ENCODE measurements around the gene ATMIN.
A peak's percentile ranks its signal among the peaks of the same experiment; 100 is the strongest.

ATMIN gene

GRCh38 chr16:81006211-81006812 is 29.3 kb upstream of the ATMIN start:
- DNase-seq (ENCODE audit: low spot score) = no peak

DNA sequence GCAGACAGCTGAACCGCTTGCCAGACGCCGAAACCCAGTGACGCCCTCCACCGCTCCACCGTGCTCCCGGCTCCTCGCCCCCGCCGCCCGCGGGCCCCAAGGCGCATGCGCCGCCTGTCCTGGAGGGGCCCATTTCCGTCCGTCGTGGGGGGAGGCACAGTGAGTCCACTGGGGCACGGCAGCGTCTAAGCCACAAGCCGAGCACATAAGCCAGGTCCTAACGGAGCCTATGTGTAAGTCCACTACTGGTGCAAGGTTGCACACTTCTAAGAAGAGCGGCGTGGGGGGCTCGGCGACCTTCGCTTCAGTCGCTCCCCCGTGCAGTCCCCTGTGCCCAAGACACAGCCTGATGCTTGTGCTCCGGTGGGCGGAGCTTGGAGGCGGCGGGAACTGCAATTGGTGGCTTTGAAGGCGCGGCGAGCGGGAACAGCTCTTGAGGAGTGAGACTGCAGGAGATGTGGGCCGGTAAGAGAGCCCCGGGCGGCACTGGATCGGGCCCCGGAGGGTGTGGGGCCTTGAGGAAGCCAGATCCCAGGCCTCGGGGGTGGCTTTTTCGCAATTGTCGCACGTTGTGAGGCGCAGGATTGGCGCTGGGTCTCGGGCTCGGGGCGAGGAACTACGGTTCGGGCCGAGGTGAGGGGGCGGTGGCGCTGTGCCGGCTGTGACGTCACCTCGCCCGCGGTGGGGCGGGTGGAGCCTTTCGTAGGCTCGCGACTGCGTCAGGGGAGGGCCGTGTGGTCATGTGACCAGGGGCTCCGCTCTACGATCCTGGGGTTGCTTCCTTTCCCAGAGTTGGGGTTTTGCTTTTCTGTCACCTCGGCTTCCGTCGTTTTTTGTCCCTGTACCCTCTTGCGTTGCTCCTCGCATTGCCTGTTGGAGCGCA is 28.6 kb upstream of the ATMIN start, which contains the start of the genes CENPN and CMC2:
Gene CENPN (plus strand): TSS at position 402 of the 883 bp plus-strand sequence. CDS start 4,726 bp downstream, outside the sequence.
Gene CMC2 (minus strand): TSS at position 73 of the 883 bp plus-strand sequence. CDS start 9,491 bp downstream, outside the sequence.
- DNase-seq (ENCODE audit: low spot score) = peak; percentile 99

GRCh38 chr16:81008505-81008789 is 27.2 kb upstream of the ATMIN start:
- DNase-seq (ENCODE audit: low spot score) = no peak

- DNase-seq (ENCODE audit: low spot score) = no peak
These were observed 22.7 kb upstream of the ATMIN start for GRCh38 chr16:81012974-81013373.

DNA sequence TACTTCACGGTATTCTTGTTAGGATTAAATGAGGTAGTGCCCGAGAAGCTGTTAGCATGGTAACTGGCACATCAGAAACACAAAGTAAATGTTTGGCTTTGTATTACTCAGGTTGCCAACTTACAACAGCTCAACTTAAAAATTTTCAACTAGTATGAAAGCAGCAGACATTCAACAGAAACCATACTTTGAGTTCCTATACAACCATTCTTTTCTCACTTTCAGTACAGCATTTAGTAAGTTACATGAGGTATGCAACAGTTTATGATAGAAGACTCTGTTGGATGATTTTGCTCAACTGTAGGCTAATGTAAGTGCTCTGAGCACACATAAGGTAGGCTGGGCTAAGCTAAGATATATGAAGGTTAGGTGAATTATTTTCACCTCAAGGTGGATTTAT is 21.0 kb upstream of the ATMIN start:
- DNase-seq (ENCODE audit: low spot score) = no peak

GRCh38 chr16:81018496-81018895 is 17.1 kb upstream of the ATMIN start:
- DNase-seq (ENCODE audit: low spot score) = no peak

- DNase-seq (ENCODE audit: low spot score) = no peak
These were observed 9.2 kb upstream of the ATMIN start for GRCh38 chr16:81026429-81026828.

DNA sequence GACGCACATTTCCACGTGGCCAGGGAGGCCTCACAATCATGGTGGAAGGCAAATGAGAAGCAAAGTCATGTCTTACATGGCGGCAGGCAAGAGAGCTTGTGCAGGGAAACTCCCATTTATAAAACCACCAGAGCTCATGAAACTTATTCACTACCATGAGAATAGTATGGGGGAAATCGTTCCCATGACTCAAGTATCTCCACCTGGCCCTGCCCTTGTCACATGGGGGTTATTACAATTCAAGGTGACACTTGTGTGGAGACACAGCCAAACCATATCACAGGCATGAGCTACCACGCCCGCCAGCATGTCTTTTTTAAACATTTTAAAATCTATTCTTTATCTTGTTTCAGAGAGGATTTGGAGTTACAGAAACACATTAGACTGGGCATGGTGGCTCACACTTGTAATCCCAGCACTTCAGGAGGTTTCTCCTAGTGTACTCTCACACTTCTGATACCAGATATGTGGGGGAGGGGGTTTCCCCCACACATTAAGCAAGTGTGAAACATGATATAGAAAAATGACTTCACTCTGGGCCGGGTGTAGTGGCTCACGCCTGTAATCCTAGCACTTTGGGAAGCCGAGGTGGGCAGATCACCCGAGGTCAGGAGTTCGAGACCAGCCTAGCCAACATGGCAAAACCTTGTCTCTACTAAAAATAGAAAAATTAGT is 5.6 kb upstream of the ATMIN start:
- DNase-seq (ENCODE audit: low spot score) = no peak

- peak; percentile 65 for DNase-seq (ENCODE audit: low spot score)
These were observed 521 bp downstream of the ATMIN start for GRCh38 chr16:81035975-81036750.

- no peak for DNase-seq (ENCODE audit: low spot score)
These were observed 1.2 kb downstream of the ATMIN start for GRCh38 chr16:81036751-81037350.

GRCh38 chr16:81040131-81040530 is 4.5 kb downstream of the ATMIN start:
- DNase-seq (ENCODE audit: low spot score) = no peak

GRCh38 chr16:81040842-81041241 is 5.2 kb downstream of the ATMIN start:
- no peak for DNase-seq (ENCODE audit: low spot score)

DNA sequence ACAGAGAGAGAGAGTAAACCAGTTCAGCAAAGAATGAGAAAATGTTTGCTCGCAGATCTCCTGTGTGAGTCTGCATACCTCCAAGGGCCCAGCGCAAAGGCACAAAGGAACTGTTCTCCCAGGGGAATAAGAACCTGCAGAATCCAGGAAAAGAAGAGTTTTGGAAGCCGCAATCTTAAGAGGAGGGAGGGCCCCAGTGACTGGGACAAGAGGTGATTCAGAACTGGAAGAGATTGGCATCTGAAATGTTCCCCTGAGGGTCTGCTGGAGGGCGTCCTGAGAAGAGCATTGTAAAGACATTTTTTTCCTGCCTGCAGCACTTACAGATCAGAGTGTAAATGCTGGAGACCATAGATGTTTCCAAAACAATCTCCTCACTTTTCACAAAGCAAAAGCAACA is 6.1 kb downstream of the ATMIN start:
- DNase-seq (ENCODE audit: low spot score) = no peak

DNA sequence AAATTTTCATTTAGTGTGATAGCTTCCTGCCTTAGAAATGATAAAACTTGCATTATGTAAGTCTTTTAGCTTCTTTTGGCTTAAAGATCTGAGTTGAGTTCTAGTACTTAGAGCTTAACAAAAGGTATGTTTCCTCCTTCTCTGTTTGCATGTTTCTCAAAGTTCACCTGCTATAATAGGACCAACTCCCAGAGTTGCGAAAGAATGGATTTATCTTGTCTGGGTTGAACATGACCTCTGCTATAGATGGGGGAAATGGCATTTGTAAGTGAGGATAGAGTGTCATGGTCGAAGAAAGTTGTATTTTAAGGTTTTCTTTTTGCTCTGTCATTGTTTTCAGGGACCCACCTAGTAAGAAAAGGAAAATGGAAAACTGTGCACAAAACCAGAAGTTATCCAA is 7.2 kb downstream of the ATMIN start:
- no peak for DNase-seq (ENCODE audit: low spot score)

- DNase-seq (ENCODE audit: low spot score) = no peak
These were observed 18.1 kb downstream of the ATMIN start for GRCh38 chr16:81053761-81054160.

- no peak for DNase-seq (ENCODE audit: low spot score)
These were observed 25.1 kb downstream of the ATMIN start for GRCh38 chr16:81060576-81061306.

DNA sequence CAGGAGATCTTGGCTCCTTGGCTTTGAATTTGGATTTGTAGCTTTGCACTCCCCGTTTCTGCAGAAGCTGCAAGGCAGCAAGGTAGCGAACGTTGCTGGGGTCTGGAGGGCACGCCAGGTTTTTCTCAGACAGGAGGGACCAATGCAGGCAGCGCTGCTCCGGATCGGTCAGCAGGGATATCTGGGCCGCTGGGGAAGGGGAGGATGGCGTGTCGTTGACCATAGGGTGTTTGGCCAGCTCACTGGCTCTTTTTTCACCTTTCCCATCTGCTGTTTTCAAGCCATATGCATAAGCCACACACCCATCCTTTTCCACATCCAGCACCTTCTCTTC is 25.6 kb downstream of the ATMIN start:
- no peak for DNase-seq (ENCODE audit: low spot score)

GRCh38 chr16:81061871-81062608 is 26.4 kb downstream of the ATMIN start:
- no peak for DNase-seq (ENCODE audit: low spot score)

- DNase-seq (ENCODE audit: low spot score) = no peak
These were observed 31.0 kb downstream of the ATMIN start for GRCh38 chr16:81066681-81067080.

DNA sequence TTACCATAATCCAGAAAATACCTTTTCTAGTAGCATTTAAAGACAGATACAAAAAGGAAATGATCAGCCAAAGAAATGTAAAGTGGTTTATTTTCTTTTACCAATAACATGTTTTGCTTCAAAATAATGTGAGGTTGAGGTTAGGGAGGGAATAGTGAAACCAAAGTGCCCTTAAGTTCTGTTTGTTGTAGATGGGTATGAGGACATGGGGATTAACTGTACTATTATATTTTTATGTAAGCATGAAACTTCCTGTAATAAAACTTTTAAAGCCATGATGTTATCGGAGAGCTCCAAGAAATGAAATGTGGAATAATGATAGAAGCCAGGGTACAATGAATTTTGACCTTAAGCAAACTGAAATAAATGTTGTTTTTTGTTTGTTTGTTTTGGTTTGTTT is 31.5 kb downstream of the ATMIN start:
- DNase-seq (ENCODE audit: low spot score) = no peak

GRCh38 chr16:81069063-81069462 is 33.4 kb downstream of the ATMIN start:
- no peak for DNase-seq (ENCODE audit: low spot score)
